K562 (cell line): ENCODE data around the gene PLD1. TPM values are rescaled to one million over a fixed set of nuclear protein-coding genes. Genes with fewer than 3 reads are reported as not detected.

Experiments used
- ATAC-seq: fragments of 200-7000 bp; cut with Tn5 transposase; 3 replicates; pipeline ENCODE4 v1.9.1; 2020; ENCODE audit warnings: moderate library complexity
- BruUV-seq: library from RNA; stranded (reverse); fragments of 400-500 nt; replicated peaks from 2 replicates; lab custom pipeline; 2021; lab: Mats Ljungman, UMichigan
- CTCF ChIA-PET: fragments of 300-600 bp; formaldehyde crosslinking; extraction: SDS; loops from one replicate; lab custom pipeline; 2021; ENCODE audit warnings: low intra/inter-chr PET ratio; lab: Yijun Ruan, JAX
- POLR2A ChIA-PET: fragments of 300-600, 350-650 bp; sonication (Branson Sonifier 250); formaldehyde crosslinking; extraction: SDS; loops from one replicate; lab custom pipeline; 2021; ENCODE audit warnings: antibody characterized with exemption, inconsistent platforms; lab: Yijun Ruan, JAX
- DNase-seq, 4 experiments: peaks; one replicate each; pipeline versions ENCODE4 v3.0.0 to v3.0.0-alpha.2; 2011 to 2018; ENCODE audit warnings: low spot score in 3 of 4, mixed read lengths in 3 of 4; ENCODE audit errors: extremely low read depth in 1 of 4
- FAIRE-seq: peaks from 2 replicates; lab custom pipeline; 2011; peaks lifted over from hg19 to GRCh38; lab: Jason Lieb, UNC
- H2AFZ ChIP-seq: 2 replicates; pipeline ENCODE4 v1.6.0; 2011; ENCODE audit warnings: low read depth, low read length, control low read depth, inconsistent platforms
- H3K27ac ChIP-seq: fragments of 200-600 bp; 3 replicates; pipeline ENCODE4 v1.8.0; 2011; ENCODE audit warnings: low read depth, mild to moderate bottlenecking, control low read depth, inconsistent platforms, low read length, moderate library complexity, mixed read lengths; ENCODE audit errors: extremely low read depth
- H3K27me3 ChIP-seq, 2 experiments: fragments of 300-600 bp in 1 of 2; 2 replicates in 1 of 2; 3 replicates in 1 of 2; pipeline versions ENCODE4 v1.6.0 to v1.8.0; 2011; ENCODE audit warnings: inconsistent platforms in 2 of 2, low read length in 2 of 2, mild to moderate bottlenecking in 1 of 2, mixed read lengths in 1 of 2, moderate library complexity in 1 of 2; ENCODE audit not compliant: control insufficient read depth in 2 of 2, insufficient read depth in 2 of 2
- H3K36me3 ChIP-seq: fragments of 300-600 bp; 3 replicates; pipeline ENCODE4 v1.8.0; 2011; ENCODE audit warnings: mild to moderate bottlenecking, low read length, inconsistent platforms; ENCODE audit not compliant: control insufficient read depth, insufficient read depth
- H3K4me1 ChIP-seq, 2 experiments: fragments of 200-600 bp in 1 of 2; replicated peaks in 1 of 2; 2 replicates in 1 of 2; 3 replicates in 1 of 2; pipeline versions ENCODE4 v1.5.1 to v1.8.0; 2011; ENCODE audit warnings: inconsistent platforms in 2 of 2, low read length in 2 of 2, mild to moderate bottlenecking in 1 of 2, mixed read lengths in 1 of 2, moderate library complexity in 1 of 2; ENCODE audit not compliant: control insufficient read depth in 2 of 2, insufficient read depth in 2 of 2
- H3K4me2 ChIP-seq: 2 replicates; pipeline ENCODE4 v1.6.1; 2011; ENCODE audit warnings: low read length, control low read depth, inconsistent platforms, mixed read lengths; ENCODE audit not compliant: insufficient read depth
- H3K4me3 ChIP-seq: fragments of 200-600 bp; sonication (generic), shearing (Covaris generic); 2 replicates; pipeline ENCODE4 v1.5.1; 2016; ENCODE audit warnings: control low read depth, inconsistent platforms
- H3K79me2 ChIP-seq: fragments of 200-600 bp; 3 replicates; pipeline ENCODE4 v1.8.0; 2011; ENCODE audit warnings: low read length, inconsistent platforms; ENCODE audit not compliant: control insufficient read depth, insufficient read depth
- H3K9ac ChIP-seq, 2 experiments: 2 replicates each; pipeline versions ENCODE4 v1.6.0 to v1.6.1; 2011; ENCODE audit warnings: low read depth in 2 of 2, low read length in 2 of 2, control low read depth in 1 of 2, inconsistent platforms in 1 of 2, mild to moderate bottlenecking in 1 of 2, mixed read lengths in 1 of 2; ENCODE audit not compliant: insufficient read depth in 1 of 2
- H3K9me1 ChIP-seq: one replicate; pipeline ENCODE4 v1.6.0; 2011; ENCODE audit warnings: inconsistent platforms, mild to moderate bottlenecking, low read length, moderate library complexity; ENCODE audit not compliant: control insufficient read depth, insufficient read depth
- H3K9me3 ChIP-seq: replicated peaks from 2 replicates; pipeline ENCODE4 v1.5.1; 2011; ENCODE audit warnings: low read depth, low read length, inconsistent platforms; ENCODE audit not compliant: control insufficient read depth, insufficient read depth
- H4K20me1 ChIP-seq: replicated peaks from 2 replicates; pipeline ENCODE4 v1.6.1; 2011; ENCODE audit warnings: low read length, inconsistent platforms, mixed read lengths; ENCODE audit not compliant: control insufficient read depth, insufficient read depth
- SPI1 ChIP-seq: IDR thresholded peaks from 2 replicates; pipeline ENCODE4 v1.6.1; 2011; ENCODE audit warnings: low read depth, low read length, control low read depth, borderline replicate concordance
- WGBS: fragments of 100-300 bp; shearing (Covaris generic); methylation state at CpG from one replicate; pipeline ENCODE4 v1.1.6; 2016; ENCODE audit warnings: low coverage, mixed read lengths; ENCODE audit not compliant: insufficient coverage; ENCODE audit errors: missing lambda C conversion rate; 5-methylcytosine and 5-hydroxymethylcytosine counted together
- in situ Hi-C: fragments of 300-500 bp; cut with MboI; formaldehyde crosslinking; loops from 4 replicates; pipeline ENCODE4 v1.15.0; 2018; ENCODE audit warnings: inconsistent platforms, mixed read lengths
- intact Hi-C: fragments of 100-400 bp; cut with micrococcal nuclease; formaldehyde crosslinking; loops from 2 replicates; pipeline ENCODE4 v1.14.2; 2022
- polyA plus RNA-seq, 8 experiments: library from polyadenylated mRNA; depleted of rRNA in 4 of 8; stranded (reverse) in 5 of 8; unstranded in 3 of 8; fragments of >200 nt; fragmentation: Nextera tagmentation in 2 of 8; fragmentation: Illumina TruSeq in 1 of 8; extraction: Ambion mirVana in 2 of 8; extraction: Trizol in 1 of 8; gene quantifications; 2 replicates each; pipeline versions ENCODE4 v1.2.1 to v1.2.3, GENCODE V29; 2011 to 2014; ENCODE audit warnings: inconsistent platforms in 1 of 8, missing spikeins in 1 of 8
- total RNA-seq, 7 experiments: library from RNA; depleted of rRNA in 6 of 7; stranded (reverse); fragments of >200 nt in 6 of 7; fragmentation: Illumina TruSeq in 2 of 7; extraction: Trizol in 2 of 7; gene quantifications; 2 replicates each; pipeline versions ENCODE4 v1.2.1 to v1.2.3, GENCODE V29; 2011 to 2021; ENCODE audit warnings: low replicate concordance in 1 of 7
- TF ChIP-seq, protein P1 (sequence below): fragments of 450-650 bp; IDR thresholded peaks from 2 replicates; pipeline ENCODE4 v1.6.1; 2016; ENCODE audit warnings: mild to moderate bottlenecking, moderate library complexity

Gene PLD1
- total and polyA plus RNA-seq, 9 of the 15 experiments (the other 6 are each of a cell fraction or from before 2014, with no cell fraction given) = 8.4 to 26.1 (median 18.6) TPM

DNA sequence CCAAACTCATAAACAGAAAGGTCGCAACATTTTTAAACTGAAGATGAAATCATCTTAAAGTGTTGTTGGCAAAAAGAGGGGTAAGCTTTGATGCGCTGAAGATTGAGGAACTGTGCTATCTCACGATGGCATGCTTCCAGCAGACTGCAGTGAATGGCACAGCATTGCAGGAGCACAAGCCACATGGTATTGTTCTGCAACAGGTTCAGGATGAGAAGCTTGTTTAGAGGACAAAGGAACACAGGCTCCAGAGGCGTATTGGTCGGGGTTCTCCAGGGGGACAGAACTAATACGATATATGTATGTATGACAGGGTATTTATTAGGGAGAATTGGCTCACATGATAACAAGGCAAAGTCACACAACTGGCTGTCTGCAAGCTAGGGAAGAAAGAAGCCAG lies 13.8 kb upstream of the PLD1 start:
- H3K9ac ChIP-seq = no peak overlapping the region
- POLR2A ChIA-PET = interaction anchor here (0.9 to 1.1 kb wide), 2 partner anchors 18 to 215 kb away, joined by 3 read pairs; partner anchors contain the start of gene FNDC3B
- TF ChIP-seq, protein P1, sequence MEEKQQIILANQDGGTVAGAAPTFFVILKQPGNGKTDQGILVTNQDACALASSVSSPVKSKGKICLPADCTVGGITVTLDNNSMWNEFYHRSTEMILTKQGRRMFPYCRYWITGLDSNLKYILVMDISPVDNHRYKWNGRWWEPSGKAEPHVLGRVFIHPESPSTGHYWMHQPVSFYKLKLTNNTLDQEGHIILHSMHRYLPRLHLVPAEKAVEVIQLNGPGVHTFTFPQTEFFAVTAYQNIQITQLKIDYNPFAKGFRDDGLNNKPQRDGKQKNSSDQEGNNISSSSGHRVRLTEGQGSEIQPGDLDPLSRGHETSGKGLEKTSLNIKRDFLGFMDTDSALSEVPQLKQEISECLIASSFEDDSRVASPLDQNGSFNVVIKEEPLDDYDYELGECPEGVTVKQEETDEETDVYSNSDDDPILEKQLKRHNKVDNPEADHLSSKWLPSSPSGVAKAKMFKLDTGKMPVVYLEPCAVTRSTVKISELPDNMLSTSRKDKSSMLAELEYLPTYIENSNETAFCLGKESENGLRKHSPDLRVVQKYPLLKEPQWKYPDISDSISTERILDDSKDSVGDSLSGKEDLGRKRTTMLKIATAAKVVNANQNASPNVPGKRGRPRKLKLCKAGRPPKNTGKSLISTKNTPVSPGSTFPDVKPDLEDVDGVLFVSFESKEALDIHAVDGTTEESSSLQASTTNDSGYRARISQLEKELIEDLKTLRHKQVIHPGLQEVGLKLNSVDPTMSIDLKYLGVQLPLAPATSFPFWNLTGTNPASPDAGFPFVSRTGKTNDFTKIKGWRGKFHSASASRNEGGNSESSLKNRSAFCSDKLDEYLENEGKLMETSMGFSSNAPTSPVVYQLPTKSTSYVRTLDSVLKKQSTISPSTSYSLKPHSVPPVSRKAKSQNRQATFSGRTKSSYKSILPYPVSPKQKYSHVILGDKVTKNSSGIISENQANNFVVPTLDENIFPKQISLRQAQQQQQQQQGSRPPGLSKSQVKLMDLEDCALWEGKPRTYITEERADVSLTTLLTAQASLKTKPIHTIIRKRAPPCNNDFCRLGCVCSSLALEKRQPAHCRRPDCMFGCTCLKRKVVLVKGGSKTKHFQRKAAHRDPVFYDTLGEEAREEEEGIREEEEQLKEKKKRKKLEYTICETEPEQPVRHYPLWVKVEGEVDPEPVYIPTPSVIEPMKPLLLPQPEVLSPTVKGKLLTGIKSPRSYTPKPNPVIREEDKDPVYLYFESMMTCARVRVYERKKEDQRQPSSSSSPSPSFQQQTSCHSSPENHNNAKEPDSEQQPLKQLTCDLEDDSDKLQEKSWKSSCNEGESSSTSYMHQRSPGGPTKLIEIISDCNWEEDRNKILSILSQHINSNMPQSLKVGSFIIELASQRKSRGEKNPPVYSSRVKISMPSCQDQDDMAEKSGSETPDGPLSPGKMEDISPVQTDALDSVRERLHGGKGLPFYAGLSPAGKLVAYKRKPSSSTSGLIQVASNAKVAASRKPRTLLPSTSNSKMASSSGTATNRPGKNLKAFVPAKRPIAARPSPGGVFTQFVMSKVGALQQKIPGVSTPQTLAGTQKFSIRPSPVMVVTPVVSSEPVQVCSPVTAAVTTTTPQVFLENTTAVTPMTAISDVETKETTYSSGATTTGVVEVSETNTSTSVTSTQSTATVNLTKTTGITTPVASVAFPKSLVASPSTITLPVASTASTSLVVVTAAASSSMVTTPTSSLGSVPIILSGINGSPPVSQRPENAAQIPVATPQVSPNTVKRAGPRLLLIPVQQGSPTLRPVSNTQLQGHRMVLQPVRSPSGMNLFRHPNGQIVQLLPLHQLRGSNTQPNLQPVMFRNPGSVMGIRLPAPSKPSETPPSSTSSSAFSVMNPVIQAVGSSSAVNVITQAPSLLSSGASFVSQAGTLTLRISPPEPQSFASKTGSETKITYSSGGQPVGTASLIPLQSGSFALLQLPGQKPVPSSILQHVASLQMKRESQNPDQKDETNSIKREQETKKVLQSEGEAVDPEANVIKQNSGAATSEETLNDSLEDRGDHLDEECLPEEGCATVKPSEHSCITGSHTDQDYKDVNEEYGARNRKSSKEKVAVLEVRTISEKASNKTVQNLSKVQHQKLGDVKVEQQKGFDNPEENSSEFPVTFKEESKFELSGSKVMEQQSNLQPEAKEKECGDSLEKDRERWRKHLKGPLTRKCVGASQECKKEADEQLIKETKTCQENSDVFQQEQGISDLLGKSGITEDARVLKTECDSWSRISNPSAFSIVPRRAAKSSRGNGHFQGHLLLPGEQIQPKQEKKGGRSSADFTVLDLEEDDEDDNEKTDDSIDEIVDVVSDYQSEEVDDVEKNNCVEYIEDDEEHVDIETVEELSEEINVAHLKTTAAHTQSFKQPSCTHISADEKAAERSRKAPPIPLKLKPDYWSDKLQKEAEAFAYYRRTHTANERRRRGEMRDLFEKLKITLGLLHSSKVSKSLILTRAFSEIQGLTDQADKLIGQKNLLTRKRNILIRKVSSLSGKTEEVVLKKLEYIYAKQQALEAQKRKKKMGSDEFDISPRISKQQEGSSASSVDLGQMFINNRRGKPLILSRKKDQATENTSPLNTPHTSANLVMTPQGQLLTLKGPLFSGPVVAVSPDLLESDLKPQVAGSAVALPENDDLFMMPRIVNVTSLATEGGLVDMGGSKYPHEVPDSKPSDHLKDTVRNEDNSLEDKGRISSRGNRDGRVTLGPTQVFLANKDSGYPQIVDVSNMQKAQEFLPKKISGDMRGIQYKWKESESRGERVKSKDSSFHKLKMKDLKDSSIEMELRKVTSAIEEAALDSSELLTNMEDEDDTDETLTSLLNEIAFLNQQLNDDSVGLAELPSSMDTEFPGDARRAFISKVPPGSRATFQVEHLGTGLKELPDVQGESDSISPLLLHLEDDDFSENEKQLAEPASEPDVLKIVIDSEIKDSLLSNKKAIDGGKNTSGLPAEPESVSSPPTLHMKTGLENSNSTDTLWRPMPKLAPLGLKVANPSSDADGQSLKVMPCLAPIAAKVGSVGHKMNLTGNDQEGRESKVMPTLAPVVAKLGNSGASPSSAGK = no peak
- TF ChIP-seq SPI1 = peak; percentile 22; the same call in 1 of the 2 replicates
- no peaks in the 10 kb centered on the region for H3K79me2 ChIP-seq
- in situ Hi-C loops (no loop called here), intact Hi-C loops (no loop called here)
- DNase-seq (no peak), ATAC-seq (no peak), FAIRE-seq (no peak)
- no peaks in the 10 kb centered on the region for H3K9me1 ChIP-seq
- no peaks in the 10 kb centered on the region for H3K9me3 ChIP-seq
- no peak overlapping the region for H2AFZ ChIP-seq
- WGBS = 50% methylated on average over 6 of the region's 6 CpGs
- H3K27ac ChIP-seq = no peak overlapping the region
- no peaks in the 10 kb centered on the region for H3K27me3 ChIP-seq
- no peak overlapping the region for H3K4me2 ChIP-seq
- BruUV-seq = no TSS peak
- H3K36me3 ChIP-seq = no peaks in the 10 kb centered on the region
- no peaks in the 10 kb centered on the region for H4K20me1 ChIP-seq
- no peaks in the 10 kb centered on the region; a peak in 1 of 5 replicates for H3K4me1 ChIP-seq
- CTCF ChIA-PET = no interaction called here
- H3K4me3 ChIP-seq = no peak overlapping the region
